Measurements from ENCODE around the gene CCDC32. TPM values are rescaled to one million over a fixed set of nuclear protein-coding genes. Genes with fewer than 3 reads are reported as not detected.

CCDC32 gene
- total RNA-seq, 1 donor from 2014 or later, result 24.8 TPM

- intact Hi-C loops (cut with DNase I), result no loop called here
- peaks cover 8% of the 10 kb centered on the region for H3K4me1 ChIP-seq
These were observed 29.0 kb upstream of the CCDC32 start, which contains the start of gene KNL1 for GRCh38 chr15:40593588-40594428. KNL1 (plus strand) TSS chr15:40594249; CDS start chr15:40602932, 8,683 bp downstream.

GRCh38 chr15:40593165-40593564 is 28.3 kb upstream of the CCDC32 start:
- intact Hi-C loops (cut with DNase I), result no loop called here
- no peak overlapping the region for H3K4me3 ChIP-seq

More at GRCh38 chr15:40593588-40594428, 29.0 kb upstream of the CCDC32 start, which contains the start of gene KNL1:
- H3K9me3 ChIP-seq, result no peaks in the 10 kb centered on the region
- no peaks in the 10 kb centered on the region for H3K36me3 ChIP-seq
- peak within 1 kb of the TSS; percentile 68 for H3K4me3 ChIP-seq
- ATAC-seq, result peak; percentile 95 to 96
- no peaks in the 10 kb centered on the region for H3K27me3 ChIP-seq (ENCODE audit: low read depth)
- TF ChIP-seq CTCF (IDR thresholded peaks at IDR 0.05), result no peak
- H3K27ac ChIP-seq, result peak within 1 kb of the TSS; percentile 91
- DNase-seq, result peak; percentile 90

GRCh38 chr15:40591389-40591788 is 26.5 kb upstream of the CCDC32 start:
- Histone ChIP-seq H3K27ac (no peak overlapping the region), H3K9me3 (no peaks in the 10 kb centered on the region), H3K4me1 (peaks cover 8% of the 10 kb centered on the region), H3K36me3 (no peaks in the 10 kb centered on the region), H3K4me3 (no peak overlapping the region), H3K27me3 (ENCODE audit: low read depth) (no peaks in the 10 kb centered on the region)
- no peak for TF ChIP-seq CTCF (IDR thresholded peaks at IDR 0.05)
- ATAC-seq (no peak), DNase-seq (no peak)
- intact Hi-C loops (cut with DNase I), result no loop called here

More at GRCh38 chr15:40593165-40593564, 28.3 kb upstream of the CCDC32 start:
- Histone ChIP-seq H3K27me3 (ENCODE audit: low read depth) (no peaks in the 10 kb centered on the region), H3K9me3 (no peaks in the 10 kb centered on the region), H3K4me1 (peaks cover 8% of the 10 kb centered on the region), H3K36me3 (no peaks in the 10 kb centered on the region), H3K27ac (peak overlapping the region; percentile 91)
- ATAC-seq (no peak), DNase-seq (no peak)
- no peak for TF ChIP-seq CTCF (IDR thresholded peaks at IDR 0.05)

- intact Hi-C loops (cut with DNase I), result no loop called here
- TF ChIP-seq CTCF (IDR thresholded peaks at IDR 0.05), result no peak
- Histone ChIP-seq H3K4me1 (peaks cover 8% of the 10 kb centered on the region), H3K36me3 (no peaks in the 10 kb centered on the region), H3K27me3 (ENCODE audit: low read depth) (no peaks in the 10 kb centered on the region), H3K4me3 (no peak overlapping the region), H3K9me3 (no peaks in the 10 kb centered on the region), H3K27ac (no peak overlapping the region)
- DNase-seq (no peak), ATAC-seq (no peak)
These were observed 25.8 kb upstream of the CCDC32 start for GRCh38 chr15:40590667-40591050.

GRCh38 chr15:40584191-40584590 is 19.3 kb upstream of the CCDC32 start:
- H3K9me3 ChIP-seq, result no peaks in the 10 kb centered on the region
- H3K4me3 ChIP-seq, result no peak overlapping the region
- no peaks in the 10 kb centered on the region for H3K36me3 ChIP-seq
- intact Hi-C loops (cut with DNase I), result no loop called here
- TF ChIP-seq CTCF (IDR thresholded peaks at IDR 0.05), result no peak
- H3K4me1 ChIP-seq, result no peaks in the 10 kb centered on the region
- DNase-seq (no peak), ATAC-seq (no peak)
- H3K27ac ChIP-seq, result no peak overlapping the region
- H3K27me3 ChIP-seq (ENCODE audit: low read depth), result no peaks in the 10 kb centered on the region
